ENCODE measurements around the gene CRYGC.
"Not testable (repeated sequence)": the region's sequence is repeated elsewhere in the genome, so short reads cannot be mapped to it uniquely, and the experiment has no call there.

- not testable (repeated sequence) for TF ChIP-seq CTCF (tag by site-specific recombination; IDR thresholded peaks at IDR 0.05); ZNF521 (tag by site-specific recombination; IDR thresholded peaks at IDR 0.05); PBX3 (CRISPR knock-in tag; IDR thresholded peaks at IDR 0.05); REST (tag by site-specific recombination; IDR thresholded peaks at IDR 0.05); TCF7L2 (IDR thresholded peaks at IDR 0.05; ENCODE audit: borderline replicate concordance, low read depth, low read length); ZNF501 (tag by site-specific recombination; IDR thresholded peaks at IDR 0.05); ZNF530 (tag by site-specific recombination; IDR thresholded peaks at IDR 0.05; ENCODE audit: low read depth)
These were observed 5.5 kb downstream of the CRYGC start, which contains the start of gene CRYGD for GRCh38 chr2:208124013-208124715.
